Smooth muscle cell (in vitro differentiated cells): ENCODE data around the gene SLC9C1. TPM values are rescaled to one million over a fixed set of nuclear protein-coding genes. Genes with fewer than 3 reads are reported as not detected.

Experiments
- DNase-seq: peaks from one replicate; lab custom pipeline; 2025; ENCODE audit not compliant: unreplicated experiment; lab: John Stamatoyannopoulos, UW
- H2AFZ ChIP-seq: fragments of 200-600 bp; sonication (generic); 2 replicates; pipeline ENCODE4 v1.6.0; 2016; ENCODE audit warnings: antibody characterized with exemption, low read depth, mild to moderate bottlenecking
- H3F3A ChIP-seq: fragments of 200-600 bp; sonication (generic); 2 replicates; pipeline ENCODE4 v1.6.0; 2017; ENCODE audit warnings: antibody characterized with exemption, low read depth
- H3K27ac ChIP-seq: fragments of 200-600 bp; sonication (generic); 2 replicates; pipeline ENCODE4 v1.5.1; 2016; ENCODE audit warnings: low read depth, mild to moderate bottlenecking
- H3K27me3 ChIP-seq: fragments of 200-600 bp; sonication (generic); 2 replicates; pipeline ENCODE4 v1.6.1; 2016; ENCODE audit warnings: low read depth, mild to moderate bottlenecking
- H3K36me3 ChIP-seq: fragments of 200-600 bp; sonication (generic); 2 replicates; pipeline ENCODE4 v1.5.1; 2016; ENCODE audit warnings: low read depth
- H3K4me1 ChIP-seq: fragments of 200-600 bp; sonication (generic); 2 replicates; pipeline ENCODE4 v1.5.1; 2016; ENCODE audit warnings: low read depth
- H3K4me2 ChIP-seq: fragments of 200-600 bp; sonication (generic); 2 replicates; pipeline ENCODE4 v1.6.0; 2016; ENCODE audit warnings: mild to moderate bottlenecking
- H3K4me3 ChIP-seq: fragments of 200-600 bp; sonication (generic); 2 replicates; pipeline ENCODE4 v1.5.1; 2016; ENCODE audit warnings: mild to moderate bottlenecking
- H3K79me2 ChIP-seq: fragments of 200-600 bp; sonication (generic); 2 replicates; pipeline ENCODE4 v1.6.0; 2016; ENCODE audit warnings: low read depth, mild to moderate bottlenecking
- H3K9ac ChIP-seq: fragments of 200-600 bp; sonication (generic); 2 replicates; pipeline ENCODE4 v1.6.0; 2016; ENCODE audit warnings: low read depth
- H3K9me3 ChIP-seq: fragments of 200-600 bp; sonication (generic); replicated peaks from 2 replicates; pipeline ENCODE4 v1.5.1; 2016; ENCODE audit warnings: low read depth
- H4K20me1 ChIP-seq: fragments of 200-600 bp; sonication (generic); 2 replicates; pipeline ENCODE4 v1.6.0; 2016; ENCODE audit warnings: low read depth
- WGBS: methylation state at CpG from one replicate; pipeline ENCODE4 v1.1.7; 2016; ENCODE audit warnings: low lambda C conversion rate; 5-methylcytosine and 5-hydroxymethylcytosine counted together
- polyA plus RNA-seq: library from polyadenylated mRNA; unstranded; fragments of >200 nt; fragmentation: Nextera tagmentation; extraction: Ambion mirVana; gene quantifications from 2 replicates; pipeline ENCODE4 v1.2.1, GENCODE V29; 2016
- total RNA-seq: library from RNA; depleted of rRNA; stranded (reverse); fragments of >200 nt; gene quantifications from 2 replicates; pipeline ENCODE4 v1.2.3, GENCODE V29; 2014
- TF ChIP-seq, protein P1 (sequence below): fragments of 200-600 bp; sonication (generic); IDR thresholded peaks from 2 replicates; pipeline ENCODE4 v1.5.1; 2017; ENCODE audit warnings: borderline replicate concordance, mild to moderate bottlenecking, antibody characterized with exemption; ENCODE audit not compliant: insufficient read depth, poor library complexity, severe bottlenecking

SLC9C1 gene
- total and polyA plus RNA-seq, 2 experiments from 2014 or later, result not detected

DNA sequence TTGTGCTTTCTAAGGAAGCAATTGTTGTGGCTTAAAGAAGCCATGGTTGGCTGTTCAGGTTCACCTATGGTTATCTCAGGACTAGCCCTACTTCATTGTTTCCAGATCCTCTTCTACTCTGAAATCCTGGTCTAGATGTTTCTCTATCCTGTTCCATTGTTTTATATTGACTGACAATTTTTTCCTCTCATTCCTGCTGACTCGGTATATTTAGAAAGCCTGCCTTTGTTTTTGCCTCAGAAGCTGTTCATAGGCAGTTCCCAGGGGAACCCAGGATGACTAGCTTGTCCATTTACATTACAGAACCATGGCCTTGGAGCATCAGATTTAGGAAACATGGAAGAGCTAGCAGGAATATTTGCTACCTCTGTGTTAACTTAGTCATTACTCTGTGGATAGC is 64.0 kb downstream of the SLC9C1 start:
- no peak overlapping the region for H3K4me2 ChIP-seq
- H2AFZ ChIP-seq, result no peak overlapping the region
- WGBS, result 92% methylated on average over 1 of the region's 1 CpG
- H3K4me1 ChIP-seq, result no peaks in the 10 kb centered on the region
- no peak overlapping the region for H3K4me3 ChIP-seq
- DNase-seq, result no peak
- H3K27me3 ChIP-seq, result no peaks in the 10 kb centered on the region
- no peaks in the 10 kb centered on the region for H3K9me3 ChIP-seq
- H3K9ac ChIP-seq, result no peak overlapping the region
- no peak overlapping the region for H3K27ac ChIP-seq
- H3K36me3 ChIP-seq, result no peaks in the 10 kb centered on the region
- TF ChIP-seq, protein P1, sequence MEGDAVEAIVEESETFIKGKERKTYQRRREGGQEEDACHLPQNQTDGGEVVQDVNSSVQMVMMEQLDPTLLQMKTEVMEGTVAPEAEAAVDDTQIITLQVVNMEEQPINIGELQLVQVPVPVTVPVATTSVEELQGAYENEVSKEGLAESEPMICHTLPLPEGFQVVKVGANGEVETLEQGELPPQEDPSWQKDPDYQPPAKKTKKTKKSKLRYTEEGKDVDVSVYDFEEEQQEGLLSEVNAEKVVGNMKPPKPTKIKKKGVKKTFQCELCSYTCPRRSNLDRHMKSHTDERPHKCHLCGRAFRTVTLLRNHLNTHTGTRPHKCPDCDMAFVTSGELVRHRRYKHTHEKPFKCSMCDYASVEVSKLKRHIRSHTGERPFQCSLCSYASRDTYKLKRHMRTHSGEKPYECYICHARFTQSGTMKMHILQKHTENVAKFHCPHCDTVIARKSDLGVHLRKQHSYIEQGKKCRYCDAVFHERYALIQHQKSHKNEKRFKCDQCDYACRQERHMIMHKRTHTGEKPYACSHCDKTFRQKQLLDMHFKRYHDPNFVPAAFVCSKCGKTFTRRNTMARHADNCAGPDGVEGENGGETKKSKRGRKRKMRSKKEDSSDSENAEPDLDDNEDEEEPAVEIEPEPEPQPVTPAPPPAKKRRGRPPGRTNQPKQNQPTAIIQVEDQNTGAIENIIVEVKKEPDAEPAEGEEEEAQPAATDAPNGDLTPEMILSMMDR, result no peak
- H3K79me2 ChIP-seq, result no peaks in the 10 kb centered on the region
- no peaks in the 10 kb centered on the region for H4K20me1 ChIP-seq
- H3F3A ChIP-seq, result no peaks in the 10 kb centered on the region

GRCh38 chr3:112228786-112229185 is 65.2 kb downstream of the SLC9C1 start:
- H3K36me3 ChIP-seq, result no peaks in the 10 kb centered on the region
- no peak for DNase-seq
- no peaks in the 10 kb centered on the region for H3K79me2 ChIP-seq
- no peak overlapping the region for H3K9ac ChIP-seq
- H3K4me3 ChIP-seq, result no peak overlapping the region
- H3K4me1 ChIP-seq, result no peaks in the 10 kb centered on the region
- no peaks in the 10 kb centered on the region for H3F3A ChIP-seq
- TF ChIP-seq, protein P1, result no peak
- no peaks in the 10 kb centered on the region for H3K9me3 ChIP-seq
- H2AFZ ChIP-seq, result no peak overlapping the region
- H3K27ac ChIP-seq, result no peak overlapping the region
- WGBS, result 88% methylated on average over 1 of the region's 1 CpG
- H4K20me1 ChIP-seq, result no peaks in the 10 kb centered on the region
- no peaks in the 10 kb centered on the region for H3K27me3 ChIP-seq
- no peak overlapping the region for H3K4me2 ChIP-seq

DNA sequence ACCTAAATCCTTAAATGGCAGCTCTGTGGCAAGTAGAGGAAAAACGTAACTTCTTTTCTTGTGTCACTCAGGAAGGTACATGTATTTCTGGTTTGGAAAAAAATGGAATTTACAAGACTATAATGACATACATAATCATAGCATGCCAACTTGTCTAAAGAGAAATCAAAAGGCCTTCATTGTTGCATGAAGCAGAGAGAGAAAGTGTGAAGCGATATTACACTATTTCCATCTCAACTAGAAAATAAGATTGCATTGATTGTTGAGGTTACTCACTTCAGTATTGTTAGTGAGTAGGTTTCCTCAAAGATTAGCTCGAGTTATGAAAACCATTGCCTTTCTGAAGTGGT is 93.7 kb downstream of the SLC9C1 start:
- H3F3A ChIP-seq, result no peaks in the 10 kb centered on the region
- H3K4me3 ChIP-seq, result no peak overlapping the region
- H3K9me3 ChIP-seq, result no peaks in the 10 kb centered on the region
- no peak overlapping the region for H3K9ac ChIP-seq
- no peaks in the 10 kb centered on the region for H3K79me2 ChIP-seq
- H3K27me3 ChIP-seq, result no peaks in the 10 kb centered on the region
- H2AFZ ChIP-seq, result no peak overlapping the region
- H3K4me2 ChIP-seq, result no peak overlapping the region
- 87% methylated on average over 3 of the region's 3 CpGs for WGBS
- TF ChIP-seq, protein P1, result no peak
- no peak for DNase-seq
- H4K20me1 ChIP-seq, result no peaks in the 10 kb centered on the region
- H3K27ac ChIP-seq, result no peak overlapping the region
- no peaks in the 10 kb centered on the region for H3K4me1 ChIP-seq
- H3K36me3 ChIP-seq, result no peaks in the 10 kb centered on the region

- Histone ChIP-seq H3K4me1 (no peaks in the 10 kb centered on the region), H3K4me2 (no peak overlapping the region), H3F3A (no peaks in the 10 kb centered on the region), H4K20me1 (no peaks in the 10 kb centered on the region), H3K4me3 (no peak overlapping the region), H3K27ac (no peak overlapping the region), H3K79me2 (no peaks in the 10 kb centered on the region), H3K9ac (no peak overlapping the region), H3K9me3 (no peaks in the 10 kb centered on the region), H3K36me3 (no peaks in the 10 kb centered on the region), H3K27me3 (no peaks in the 10 kb centered on the region), H2AFZ (no peak overlapping the region)
- 82% methylated on average over 5 of the region's 5 CpGs for WGBS
- TF ChIP-seq, protein P1, result no peak
- DNase-seq, result no peak
These were observed 94.2 kb downstream of the SLC9C1 start for GRCh38 chr3:112199622-112200316.
